SK-N-SH (cell line): ENCODE measurements around the gene DVL2.

Source experiments
- MXI1 ChIP-seq: IDR thresholded peaks from 2 replicates; pipeline ENCODE4 v1.6.1; 2012; ENCODE audit warnings: mild to moderate bottlenecking, low read depth, low read length, improper control_type of control experiment
- POLR2AphosphoS5 ChIP-seq: IDR thresholded peaks from 2 replicates; pipeline ENCODE4 v1.6.1; 2012; ENCODE audit warnings: low read depth, low read length
- RAD21 ChIP-seq: IDR thresholded peaks from 2 replicates; pipeline ENCODE4 v1.6.1; 2012; ENCODE audit warnings: mild to moderate bottlenecking, low read length
- TF ChIP-seq, protein P1 (sequence below): IDR thresholded peaks from 2 replicates; pipeline ENCODE4 v1.6.1; 2012; ENCODE audit warnings: mild to moderate bottlenecking, low read depth, low read length, moderate library complexity
- TF ChIP-seq, protein P2 (sequence below): fragments of 150-350 bp; IDR thresholded peaks from 2 replicates; pipeline ENCODE4 v1.6.1; 2017; ENCODE audit warnings: antibody characterized with exemption, low read length, low read depth, borderline replicate concordance
- TF ChIP-seq, protein P3 (sequence below): fragments of 200-600 bp; sonication (generic); IDR thresholded peaks from 2 replicates; pipeline ENCODE4 v1.6.1; 2017; ENCODE audit warnings: antibody characterized with exemption, mild to moderate bottlenecking, moderate library complexity

DNA sequence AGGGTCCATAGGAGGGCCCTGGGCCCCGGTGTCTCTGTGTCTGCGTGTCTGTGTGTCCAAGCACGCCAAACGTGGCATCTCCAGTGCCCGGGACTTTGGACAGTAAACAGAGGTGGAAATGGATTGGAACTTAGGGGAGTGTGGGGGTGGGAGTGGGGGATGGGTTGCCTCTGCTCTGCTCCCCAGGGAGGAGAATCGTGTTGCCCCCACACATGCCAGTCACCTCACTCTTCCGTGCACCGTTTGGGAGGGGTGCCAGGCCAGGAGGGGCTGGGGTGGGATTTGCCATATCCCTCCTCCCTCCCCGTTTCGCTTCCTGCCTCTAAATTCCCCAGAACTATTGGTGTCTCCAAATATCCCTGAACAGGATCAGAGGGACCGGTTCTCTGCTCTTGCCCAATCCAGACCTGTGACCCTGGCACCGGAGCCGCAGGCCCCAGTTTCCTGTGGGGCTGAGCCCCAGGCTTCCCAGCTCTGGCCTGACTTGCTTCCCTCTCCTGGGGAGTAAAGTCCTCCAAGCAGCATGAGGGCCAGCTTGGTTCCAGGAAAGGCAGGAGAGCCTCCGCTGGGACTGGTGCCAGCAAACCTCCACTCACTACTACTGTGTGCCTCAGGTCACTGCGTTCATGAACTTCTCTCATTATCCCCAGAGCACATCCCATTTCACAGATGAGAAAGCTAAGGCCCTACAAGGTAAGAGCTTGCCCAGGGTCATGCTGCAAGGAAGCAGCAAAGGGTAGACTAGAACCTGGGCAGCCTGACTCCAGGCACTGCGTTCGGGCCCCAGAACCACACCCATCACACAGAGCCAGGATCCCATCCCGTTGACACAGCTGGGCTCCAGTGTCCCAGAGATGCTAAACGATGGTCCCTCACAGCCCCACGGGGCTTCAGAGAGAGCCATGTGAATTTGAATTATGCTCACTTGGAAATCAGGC lies 54.7 kb downstream of the DVL2 start, which contains the start of gene ASGR1:
- TF ChIP-seq, protein P1, sequence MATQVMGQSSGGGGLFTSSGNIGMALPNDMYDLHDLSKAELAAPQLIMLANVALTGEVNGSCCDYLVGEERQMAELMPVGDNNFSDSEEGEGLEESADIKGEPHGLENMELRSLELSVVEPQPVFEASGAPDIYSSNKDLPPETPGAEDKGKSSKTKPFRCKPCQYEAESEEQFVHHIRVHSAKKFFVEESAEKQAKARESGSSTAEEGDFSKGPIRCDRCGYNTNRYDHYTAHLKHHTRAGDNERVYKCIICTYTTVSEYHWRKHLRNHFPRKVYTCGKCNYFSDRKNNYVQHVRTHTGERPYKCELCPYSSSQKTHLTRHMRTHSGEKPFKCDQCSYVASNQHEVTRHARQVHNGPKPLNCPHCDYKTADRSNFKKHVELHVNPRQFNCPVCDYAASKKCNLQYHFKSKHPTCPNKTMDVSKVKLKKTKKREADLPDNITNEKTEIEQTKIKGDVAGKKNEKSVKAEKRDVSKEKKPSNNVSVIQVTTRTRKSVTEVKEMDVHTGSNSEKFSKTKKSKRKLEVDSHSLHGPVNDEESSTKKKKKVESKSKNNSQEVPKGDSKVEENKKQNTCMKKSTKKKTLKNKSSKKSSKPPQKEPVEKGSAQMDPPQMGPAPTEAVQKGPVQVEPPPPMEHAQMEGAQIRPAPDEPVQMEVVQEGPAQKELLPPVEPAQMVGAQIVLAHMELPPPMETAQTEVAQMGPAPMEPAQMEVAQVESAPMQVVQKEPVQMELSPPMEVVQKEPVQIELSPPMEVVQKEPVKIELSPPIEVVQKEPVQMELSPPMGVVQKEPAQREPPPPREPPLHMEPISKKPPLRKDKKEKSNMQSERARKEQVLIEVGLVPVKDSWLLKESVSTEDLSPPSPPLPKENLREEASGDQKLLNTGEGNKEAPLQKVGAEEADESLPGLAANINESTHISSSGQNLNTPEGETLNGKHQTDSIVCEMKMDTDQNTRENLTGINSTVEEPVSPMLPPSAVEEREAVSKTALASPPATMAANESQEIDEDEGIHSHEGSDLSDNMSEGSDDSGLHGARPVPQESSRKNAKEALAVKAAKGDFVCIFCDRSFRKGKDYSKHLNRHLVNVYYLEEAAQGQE: no peak
- TF ChIP-seq, protein P2, sequence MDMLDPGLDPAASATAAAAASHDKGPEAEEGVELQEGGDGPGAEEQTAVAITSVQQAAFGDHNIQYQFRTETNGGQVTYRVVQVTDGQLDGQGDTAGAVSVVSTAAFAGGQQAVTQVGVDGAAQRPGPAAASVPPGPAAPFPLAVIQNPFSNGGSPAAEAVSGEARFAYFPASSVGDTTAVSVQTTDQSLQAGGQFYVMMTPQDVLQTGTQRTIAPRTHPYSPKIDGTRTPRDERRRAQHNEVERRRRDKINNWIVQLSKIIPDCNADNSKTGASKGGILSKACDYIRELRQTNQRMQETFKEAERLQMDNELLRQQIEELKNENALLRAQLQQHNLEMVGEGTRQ: no peak
- TF ChIP-seq RAD21 (no peak), MXI1 (no peak), POLR2AphosphoS5 (no peak)
- TF ChIP-seq, protein P3, sequence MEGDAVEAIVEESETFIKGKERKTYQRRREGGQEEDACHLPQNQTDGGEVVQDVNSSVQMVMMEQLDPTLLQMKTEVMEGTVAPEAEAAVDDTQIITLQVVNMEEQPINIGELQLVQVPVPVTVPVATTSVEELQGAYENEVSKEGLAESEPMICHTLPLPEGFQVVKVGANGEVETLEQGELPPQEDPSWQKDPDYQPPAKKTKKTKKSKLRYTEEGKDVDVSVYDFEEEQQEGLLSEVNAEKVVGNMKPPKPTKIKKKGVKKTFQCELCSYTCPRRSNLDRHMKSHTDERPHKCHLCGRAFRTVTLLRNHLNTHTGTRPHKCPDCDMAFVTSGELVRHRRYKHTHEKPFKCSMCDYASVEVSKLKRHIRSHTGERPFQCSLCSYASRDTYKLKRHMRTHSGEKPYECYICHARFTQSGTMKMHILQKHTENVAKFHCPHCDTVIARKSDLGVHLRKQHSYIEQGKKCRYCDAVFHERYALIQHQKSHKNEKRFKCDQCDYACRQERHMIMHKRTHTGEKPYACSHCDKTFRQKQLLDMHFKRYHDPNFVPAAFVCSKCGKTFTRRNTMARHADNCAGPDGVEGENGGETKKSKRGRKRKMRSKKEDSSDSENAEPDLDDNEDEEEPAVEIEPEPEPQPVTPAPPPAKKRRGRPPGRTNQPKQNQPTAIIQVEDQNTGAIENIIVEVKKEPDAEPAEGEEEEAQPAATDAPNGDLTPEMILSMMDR: no peak
